Natural killer cell treated with Interleukin-12 subunit alpha and Interleukin-12 subunit beta and Interleukin-15 and Interleukin-18, amount 100 ng/mL, for 72 hours (primary cell): Measurements from ENCODE around the gene MRPL34. TPM values are rescaled to one million over a fixed set of nuclear protein-coding genes. Genes with fewer than 3 reads are reported as not detected.
"Not testable (repeated sequence)": the region's sequence is repeated elsewhere in the genome, so short reads cannot be mapped to it uniquely, and the experiment has no call there.

ENCODE experiments used
- ATAC-seq, 2 donors: fragments of 150-1000 bp; cut with Tn5 transposase in 1 of 2; sonication (Bioruptor Pico), chemical (Tn5 transposase) in 1 of 2; 2 replicates each; pipeline ENCODE4 v1.10.0; 2021
- DNase-seq: peaks from one replicate; pipeline ENCODE4 v3.0.0; 2022; ENCODE audit warnings: low spot score
- H3K27ac Mint-ChIP-seq, 2 donors: 1 replicate in 1 of 2; 2 replicates in 1 of 2; pipeline ENCODE4 v1.8.0; 2022; ENCODE audit warnings: mixed read lengths in 2 of 2, mild to moderate bottlenecking in 1 of 2, moderate library complexity in 1 of 2
- H3K27me3 Mint-ChIP-seq, 2 donors: 1 replicate in 1 of 2; 2 replicates in 1 of 2; pipeline ENCODE4 v1.8.0; 2022; ENCODE audit warnings: mixed read lengths in 2 of 2
- H3K36me3 Mint-ChIP-seq: one replicate; pipeline ENCODE4 v1.8.0; 2022; ENCODE audit warnings: mixed read lengths
- H3K4me1 Mint-ChIP-seq, 2 donors: 1 replicate in 1 of 2; 2 replicates in 1 of 2; pipeline ENCODE4 v1.8.0; 2022; ENCODE audit warnings: low read depth in 2 of 2, mixed read lengths in 2 of 2, mild to moderate bottlenecking in 1 of 2
- H3K4me3 Mint-ChIP-seq: one replicate; pipeline ENCODE4 v1.8.0; 2022; ENCODE audit warnings: mixed read lengths
- H3K9me3 Mint-ChIP-seq: 2 replicates; pipeline ENCODE4 v1.8.0; 2022; ENCODE audit warnings: mixed read lengths
- total RNA-seq, 2 donors: library from RNA; stranded (reverse); gene quantifications; one replicate each; pipeline ENCODE4 v1.2.3, GENCODE V29; 2022

MRPL34 gene
- total RNA-seq, 2 donors from 2014 or later, result 61.4 to 106 TPM

DNA sequence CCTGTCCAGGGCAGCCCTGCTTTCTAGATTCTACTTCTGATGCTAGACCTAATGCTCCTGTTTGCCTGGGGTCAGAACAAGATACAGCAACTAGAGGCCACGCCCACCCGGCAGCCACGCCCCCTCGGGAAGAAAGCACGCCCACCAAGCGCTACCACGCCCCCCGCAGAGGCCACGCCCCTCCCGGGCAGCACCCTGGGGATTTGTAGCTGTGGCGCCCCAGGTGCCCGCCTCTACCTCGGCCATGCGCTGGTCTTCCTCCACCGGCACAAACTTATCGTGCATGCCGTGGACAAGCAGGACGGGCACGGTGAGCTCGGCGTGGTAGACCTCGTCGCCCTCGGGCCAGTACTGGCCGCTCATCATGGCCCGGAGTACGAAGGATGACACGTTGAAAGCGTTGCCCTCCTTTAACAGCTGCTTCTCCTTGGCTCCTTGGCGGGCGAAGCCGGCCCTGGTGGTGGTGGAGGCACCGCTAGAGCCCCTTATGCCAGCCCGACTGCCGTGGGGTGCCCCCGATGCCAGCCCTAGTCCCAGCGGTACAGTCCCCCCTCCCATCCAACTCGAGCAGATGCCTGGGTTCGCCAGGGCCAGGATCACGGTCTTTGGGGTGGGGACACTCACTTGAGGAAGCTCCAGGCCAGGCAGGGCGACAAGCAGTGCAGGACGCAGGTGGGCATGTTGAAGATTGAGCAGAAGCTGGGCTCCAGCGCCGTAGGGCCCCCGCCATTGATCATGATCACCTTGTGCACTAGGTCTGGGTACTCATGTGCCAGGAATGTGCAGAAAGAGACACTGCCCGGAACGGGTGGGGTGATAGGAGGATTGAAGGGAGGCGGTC, 11.4 kb upstream of the MRPL34 start:
- Mint-ChIP-seq H3K4me3 (no peak overlapping the region), H3K9me3 (no peaks in the 10 kb centered on the region), H3K36me3 (no peaks in the 10 kb centered on the region), H3K4me1 (peaks cover 0 to 4% of the 10 kb centered on the region in 2 donors), H3K27me3 (no peaks in the 10 kb centered on the region), H3K27ac (no peak overlapping the region)
- ATAC-seq (no peak), DNase-seq (peak; percentile 63)

DNA sequence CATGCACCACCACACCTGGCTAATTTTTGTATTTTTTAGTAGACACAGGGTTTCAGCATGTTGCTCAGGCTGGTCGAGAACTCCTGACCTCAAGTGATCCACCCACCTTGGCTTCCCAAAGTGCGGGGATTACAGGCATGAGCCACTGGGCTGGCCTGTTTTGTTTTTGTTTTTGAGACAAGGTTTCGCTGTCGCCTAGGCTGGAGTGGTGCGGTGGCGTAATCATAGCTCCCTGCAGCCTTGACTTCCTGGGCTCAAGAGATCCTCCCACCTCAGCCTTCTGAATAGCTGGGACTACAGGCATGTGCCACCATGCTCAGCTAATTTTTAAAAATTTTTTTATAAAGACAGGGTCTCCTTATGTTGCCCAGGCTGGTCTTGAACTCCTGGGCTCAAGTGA, 10.1 kb upstream of the MRPL34 start:
- not testable (repeated sequence) for H3K9me3 Mint-ChIP-seq, H3K27ac Mint-ChIP-seq, H3K27me3 Mint-ChIP-seq, DNase-seq, ATAC-seq, H3K36me3 Mint-ChIP-seq, H3K4me1 Mint-ChIP-seq, H3K4me3 Mint-ChIP-seq

DNA sequence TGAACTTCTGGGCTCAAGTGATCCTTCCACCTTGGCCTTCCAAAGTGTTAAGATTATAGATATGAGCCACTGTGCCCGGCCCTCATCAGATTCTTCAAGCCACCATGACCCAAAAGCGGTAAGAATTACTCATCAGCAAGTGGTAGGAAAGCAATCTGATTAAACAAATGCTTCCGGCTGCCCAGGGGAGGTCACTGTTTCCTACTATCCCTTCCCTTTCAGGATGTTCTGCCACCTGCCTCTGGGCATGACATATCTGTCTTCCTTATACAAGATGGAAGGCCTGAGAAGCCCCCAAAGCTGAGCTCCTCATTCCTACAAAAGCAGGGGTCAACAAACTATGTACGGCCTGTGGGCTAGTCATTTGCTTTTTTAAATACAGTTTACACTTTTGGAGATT, 9.4 kb upstream of the MRPL34 start:
- H3K27ac Mint-ChIP-seq, result no peak overlapping the region
- H3K9me3 Mint-ChIP-seq, result no peaks in the 10 kb centered on the region
- DNase-seq (no peak), ATAC-seq (no peak)
- no peak overlapping the region for H3K4me3 Mint-ChIP-seq
- H3K36me3 Mint-ChIP-seq, result no peaks in the 10 kb centered on the region
- no peaks in the 10 kb centered on the region for H3K27me3 Mint-ChIP-seq
- peaks cover 0 to 4% of the 10 kb centered on the region in 2 donors for H3K4me1 Mint-ChIP-seq

DNA sequence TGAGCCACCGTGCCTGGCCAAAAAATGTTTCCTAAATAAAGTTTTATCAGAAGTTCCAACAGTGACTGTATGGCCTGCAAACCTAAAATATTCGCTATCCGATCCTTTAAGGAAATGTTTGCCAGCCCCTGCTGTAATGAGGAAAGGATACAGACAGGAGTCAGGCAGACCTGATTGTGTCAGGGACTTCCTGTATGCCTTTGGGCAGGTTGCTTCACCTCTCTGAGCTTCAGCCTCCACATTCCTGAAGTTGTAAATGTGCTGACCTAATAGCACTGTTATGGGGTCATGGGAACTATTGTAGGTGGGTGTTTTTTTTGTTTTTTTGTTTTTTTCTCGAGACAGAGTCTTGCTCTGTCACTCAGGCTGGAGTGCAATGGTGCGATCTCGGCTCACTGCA, 8.7 kb upstream of the MRPL34 start:
- Mint-ChIP-seq H3K9me3 (no peaks in the 10 kb centered on the region), H3K27me3 (no peaks in the 10 kb centered on the region)
- no peak for ATAC-seq

DNA sequence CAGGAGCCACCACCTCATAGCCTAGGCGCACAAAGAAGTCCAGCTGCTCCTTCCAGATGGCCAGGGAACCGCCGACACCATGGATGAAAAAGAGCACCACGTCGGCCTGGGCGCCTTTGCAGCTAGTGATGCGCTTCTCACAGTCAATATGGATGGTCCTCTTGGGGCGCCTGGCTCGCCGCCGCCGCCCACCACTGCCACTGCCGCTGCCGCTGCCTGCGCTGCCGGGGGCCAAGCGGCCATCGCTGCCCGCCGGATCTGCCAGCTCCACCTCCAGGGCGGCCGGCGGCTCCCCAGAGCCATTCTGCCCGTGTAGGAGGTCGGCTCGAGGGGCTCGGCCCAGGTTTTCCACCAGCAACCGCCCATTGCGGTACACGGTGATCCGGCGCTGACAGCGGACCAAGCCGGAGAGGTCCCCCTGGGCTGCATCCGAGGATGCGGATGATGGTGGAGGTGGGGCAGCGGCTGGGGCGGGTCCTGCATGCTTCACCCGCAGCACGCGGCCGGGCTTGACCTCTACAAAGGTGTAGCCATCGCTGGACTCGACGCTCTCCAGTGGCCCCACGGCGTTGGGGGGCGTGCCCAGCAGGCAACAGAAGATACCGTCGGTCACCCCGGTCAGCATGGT, 4.6 kb upstream of the MRPL34 start:
- peaks cover 15 to 20% of the 10 kb centered on the region in 2 donors for H3K4me1 Mint-ChIP-seq
- no peaks in the 10 kb centered on the region for H3K27me3 Mint-ChIP-seq
- no peaks in the 10 kb centered on the region for H3K36me3 Mint-ChIP-seq
- H3K9me3 Mint-ChIP-seq, result no peaks in the 10 kb centered on the region
- H3K4me3 Mint-ChIP-seq, result peak overlapping the region; percentile 62
- DNase-seq (no peak), ATAC-seq (no peak)
- H3K27ac Mint-ChIP-seq, result no peak overlapping the region

More for the DNA sequence above, 8.7 kb upstream of the MRPL34 start:
- no peaks in the 10 kb centered on the region for H3K36me3 Mint-ChIP-seq
- DNase-seq, result no peak
- H3K27ac Mint-ChIP-seq, result no peak overlapping the region
- H3K4me1 Mint-ChIP-seq, result peaks cover 2 to 7% of the 10 kb centered on the region in 2 donors
- H3K4me3 Mint-ChIP-seq, result no peak overlapping the region

DNA sequence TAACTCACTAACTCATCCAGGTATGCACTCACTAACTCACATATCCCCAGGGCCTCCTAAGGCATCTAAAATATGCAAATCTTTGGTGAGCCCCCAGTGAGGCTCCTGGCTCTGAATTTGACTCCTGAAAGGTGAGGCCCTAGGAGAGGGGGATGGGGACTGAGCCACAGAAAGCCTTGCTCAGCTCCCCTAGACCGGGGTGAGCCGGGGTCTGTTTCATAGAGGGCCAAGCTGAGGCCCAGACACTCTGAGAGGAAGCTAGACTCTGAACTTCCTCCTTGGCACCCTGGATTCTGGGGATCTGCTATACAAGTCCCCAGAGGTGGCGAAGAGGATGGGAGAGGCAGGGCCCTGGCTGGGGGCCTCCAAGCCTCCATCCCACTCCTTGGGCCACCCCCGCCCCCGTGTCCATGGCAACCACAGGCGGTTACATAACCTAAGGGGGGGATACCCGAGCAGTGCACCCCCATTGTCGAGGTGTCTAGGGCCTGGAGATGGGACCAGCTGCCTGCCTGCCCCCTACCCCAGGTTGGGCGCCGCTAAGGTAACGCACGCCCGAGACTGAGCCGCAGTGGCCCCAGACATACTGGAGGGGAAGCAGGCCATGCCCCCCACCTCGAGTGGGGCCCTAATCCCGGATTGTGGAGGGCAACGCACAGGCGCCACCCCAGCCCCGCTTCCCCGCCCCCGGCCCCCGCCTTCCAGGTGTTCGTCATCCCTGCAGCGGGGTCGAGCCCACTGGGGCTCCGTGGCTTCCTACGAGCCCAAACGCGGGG, 3.1 kb upstream of the MRPL34 start:
- no peaks in the 10 kb centered on the region for H3K36me3 Mint-ChIP-seq
- H3K27me3 Mint-ChIP-seq, result no peaks in the 10 kb centered on the region
- DNase-seq (no peak), ATAC-seq (no peak)
- no peaks in the 10 kb centered on the region for H3K9me3 Mint-ChIP-seq
- peak overlapping the region; percentile 55 for H3K4me3 Mint-ChIP-seq
- peaks cover 17 to 21% of the 10 kb centered on the region in 2 donors for H3K4me1 Mint-ChIP-seq
- H3K27ac Mint-ChIP-seq, result peak overlapping the region in 1 of 2 donors; percentile 17

DNA sequence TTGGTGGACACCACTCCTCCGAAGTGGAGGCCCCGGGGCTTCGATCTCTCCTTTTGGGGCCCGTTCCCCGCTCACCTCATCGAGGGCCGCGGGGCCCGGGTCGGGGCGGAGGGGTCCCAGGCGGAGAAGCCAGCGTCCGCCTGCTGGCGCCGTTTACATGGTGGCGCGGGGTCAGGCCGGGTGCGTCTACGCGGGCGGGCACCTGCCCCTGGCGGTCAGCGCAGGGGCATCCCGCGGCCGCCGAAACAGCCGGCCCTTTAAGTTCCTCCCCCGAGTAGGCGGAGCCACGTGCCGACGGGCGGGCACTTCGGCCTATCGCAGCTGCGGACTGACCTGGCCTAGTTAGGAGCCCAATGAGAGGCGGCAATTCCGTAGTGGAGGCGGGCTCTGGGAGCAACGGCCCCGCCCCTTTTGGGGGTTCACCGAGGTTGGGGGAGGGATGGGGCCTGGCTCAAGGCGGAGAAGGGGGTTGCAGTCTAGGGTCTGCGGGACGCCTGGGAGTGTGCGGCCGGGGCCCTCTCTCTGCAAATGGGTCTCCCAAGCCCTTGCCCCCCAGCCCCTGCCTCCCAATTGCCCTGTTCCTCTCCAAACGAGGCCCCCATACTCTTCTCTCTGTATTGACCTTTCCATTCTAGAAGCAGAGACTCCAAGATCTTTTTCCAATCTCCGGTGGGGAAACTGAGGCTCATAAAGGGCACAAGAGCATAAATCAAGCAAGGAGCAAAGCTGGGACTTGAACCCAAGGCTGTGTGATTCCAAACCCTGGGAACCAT, 2.3 kb upstream of the MRPL34 start, which contains the start of gene ABHD8:
ABHD8 (minus strand) TSS at position 259 of the 773 bp plus-strand sequence. CDS start 1,809 bp downstream, outside the sequence.
- peak; percentile 84 to 88 for ATAC-seq
- peak; percentile 97 for DNase-seq
- Mint-ChIP-seq H3K27ac (peak within 1 kb of the TSS; percentile 48 to 82), H3K9me3 (no peaks in the 10 kb centered on the region), H3K27me3 (no peaks in the 10 kb centered on the region), H3K4me3 (peak within 1 kb of the TSS; percentile 65), H3K36me3 (no peaks in the 10 kb centered on the region), H3K4me1 (peaks cover 22 to 26% of the 10 kb centered on the region in 2 donors)

DNA sequence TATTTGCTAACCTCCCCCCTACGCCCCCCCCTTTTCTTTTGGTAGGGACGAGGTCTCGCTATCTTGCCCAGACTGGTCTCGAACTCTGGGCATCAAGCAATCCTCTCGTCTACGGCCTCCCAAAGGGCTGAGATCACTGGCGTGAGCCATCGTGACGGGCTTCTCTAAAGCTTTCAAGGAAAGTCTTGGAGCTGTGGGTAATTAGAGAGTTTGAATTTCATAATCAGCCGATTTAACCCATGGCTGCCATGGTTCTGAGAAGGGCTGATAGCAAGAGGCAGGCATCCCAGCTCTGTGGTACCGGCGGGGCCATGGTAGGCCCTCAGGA, 1.8 kb upstream of the MRPL34 start:
- peak overlapping the region; percentile 48 to 82 for H3K27ac Mint-ChIP-seq
- H3K4me1 Mint-ChIP-seq, result peaks cover 24 to 26% of the 10 kb centered on the region in 2 donors
- H3K9me3 Mint-ChIP-seq, result no peaks in the 10 kb centered on the region
- DNase-seq (no peak), ATAC-seq (no peak)
- H3K4me3 Mint-ChIP-seq, result peak overlapping the region; percentile 65
- no peaks in the 10 kb centered on the region for H3K36me3 Mint-ChIP-seq
- H3K27me3 Mint-ChIP-seq, result no peaks in the 10 kb centered on the region

DNA sequence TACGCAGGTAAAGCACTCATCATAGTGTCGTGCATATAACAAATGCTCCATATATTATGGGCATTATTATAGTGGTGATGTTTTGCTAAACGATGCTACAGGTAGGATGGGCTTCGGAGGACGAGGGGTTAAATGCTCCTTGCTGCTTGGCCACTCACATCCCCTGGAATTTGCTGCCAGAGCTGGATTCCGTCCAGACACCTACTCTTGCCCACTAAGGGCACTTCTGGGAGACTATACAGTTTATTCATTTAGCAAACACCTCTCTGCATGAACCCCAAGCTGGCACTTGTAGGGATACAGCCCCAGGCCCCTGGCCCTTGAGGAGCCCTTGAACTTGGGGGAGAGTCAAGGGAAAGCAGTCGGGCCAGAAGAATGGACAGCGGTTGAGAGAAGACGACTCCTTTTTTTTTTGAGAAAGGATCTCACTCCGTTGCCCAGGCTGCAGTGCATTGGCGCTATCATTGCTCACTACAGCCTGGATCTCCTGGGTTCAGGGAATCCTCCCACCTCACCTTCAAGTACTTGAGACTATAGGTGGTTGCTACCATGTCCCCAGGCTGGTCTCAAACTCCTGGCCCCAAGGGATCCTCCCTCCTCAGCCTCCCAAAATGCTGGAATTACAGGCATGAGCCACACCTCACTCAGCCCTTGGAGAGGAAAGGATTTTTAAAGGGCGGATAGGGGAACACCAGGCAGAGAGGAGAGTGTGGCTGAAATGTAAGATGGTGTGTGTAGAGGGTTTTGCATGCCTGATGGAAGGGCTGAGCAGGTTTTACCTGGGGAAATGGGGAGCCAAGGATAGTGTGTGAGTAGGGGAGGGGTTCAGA, 1.1 kb upstream of the MRPL34 start:
- no peak for DNase-seq
- Mint-ChIP-seq H3K4me1 (peaks cover 30 to 32% of the 10 kb centered on the region in 2 donors), H3K27me3 (no peaks in the 10 kb centered on the region), H3K27ac (peak overlapping the region; percentile 72 to 82), H3K4me3 (peak overlapping the region; percentile 78), H3K36me3 (no peaks in the 10 kb centered on the region), H3K9me3 (no peaks in the 10 kb centered on the region)
- no peak for ATAC-seq

DNA sequence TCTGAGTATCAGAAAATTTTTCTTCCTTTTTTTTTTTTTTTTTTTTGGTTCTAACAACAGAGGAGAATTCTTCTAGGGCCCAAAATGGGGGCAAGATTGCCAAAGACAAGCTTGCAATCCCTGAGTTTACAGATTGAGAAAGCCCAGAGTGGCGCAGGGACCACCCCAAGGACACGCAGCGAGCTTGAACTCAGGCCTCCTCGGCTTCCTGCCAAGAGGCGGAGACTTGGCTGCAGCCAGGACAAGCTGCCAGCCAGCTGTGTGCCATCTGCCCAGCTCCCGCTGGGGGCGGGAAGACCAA, 506 bp upstream of the MRPL34 start:
- peaks cover 33 to 34% of the 10 kb centered on the region in 2 donors for H3K4me1 Mint-ChIP-seq
- no peak for DNase-seq

DNA sequence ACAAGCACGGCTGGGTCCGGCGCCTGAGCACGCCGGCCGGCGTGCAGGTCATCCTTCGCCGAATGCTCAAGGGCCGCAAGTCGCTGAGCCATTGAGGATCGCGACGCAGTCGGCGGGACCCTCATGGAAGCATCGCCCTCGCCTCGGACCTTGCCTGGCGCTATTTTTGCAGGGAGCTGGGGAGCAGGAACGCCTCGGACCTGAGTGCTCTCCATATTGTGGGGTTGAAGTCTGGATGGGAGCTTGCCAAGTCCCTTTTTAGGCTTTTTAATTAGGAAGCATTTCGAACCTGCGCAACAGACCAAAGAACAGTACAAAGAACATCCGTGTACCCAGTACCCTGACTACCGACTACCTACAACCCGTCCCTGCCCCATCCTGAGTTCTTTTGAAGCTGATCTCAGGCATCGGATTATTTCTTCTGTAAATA, 628 bp downstream of the MRPL34 start:
- H3K27me3 Mint-ChIP-seq, result no peaks in the 10 kb centered on the region
- H3K27ac Mint-ChIP-seq, result peak overlapping the region in 1 of 2 donors; percentile 82
- DNase-seq (no peak), ATAC-seq (no peak)
- peaks cover 40% of the 10 kb centered on the region in 2 donors for H3K4me1 Mint-ChIP-seq
- H3K4me3 Mint-ChIP-seq, result peak overlapping the region; percentile 78
- no peaks in the 10 kb centered on the region for H3K36me3 Mint-ChIP-seq
- H3K9me3 Mint-ChIP-seq, result no peaks in the 10 kb centered on the region

More for the DNA sequence above, 506 bp upstream of the MRPL34 start:
- H3K36me3 Mint-ChIP-seq, result no peaks in the 10 kb centered on the region
- no peaks in the 10 kb centered on the region for H3K9me3 Mint-ChIP-seq
- peak overlapping the region; percentile 78 for H3K4me3 Mint-ChIP-seq
- ATAC-seq, result no peak
- no peaks in the 10 kb centered on the region for H3K27me3 Mint-ChIP-seq
- H3K27ac Mint-ChIP-seq, result peak overlapping the region; percentile 72 to 82

DNA sequence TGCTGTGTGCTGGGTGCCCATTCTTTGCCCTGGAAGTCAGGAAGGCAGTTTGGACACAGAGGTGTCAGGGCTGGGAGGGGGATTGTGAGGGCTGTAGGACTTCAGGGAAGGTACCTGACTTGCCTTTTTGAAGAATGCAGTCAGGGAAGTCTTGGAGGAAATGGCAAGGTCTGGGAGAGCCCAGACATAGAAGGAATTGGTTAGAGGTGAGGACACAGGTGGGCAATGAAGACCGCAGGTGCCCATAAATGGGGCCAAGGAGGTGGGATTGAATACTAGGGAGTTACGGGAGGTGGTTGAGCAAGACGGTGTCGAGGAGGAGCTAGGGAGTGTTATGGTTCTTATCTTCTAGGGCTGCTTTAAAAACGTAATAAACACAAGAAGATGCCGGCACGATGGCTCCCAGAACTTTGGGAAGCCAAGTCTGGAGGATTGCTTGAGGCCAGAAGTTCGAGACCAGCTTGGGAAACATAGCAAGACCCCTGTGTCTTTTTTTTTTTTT, 2.3 kb downstream of the MRPL34 start:
- Mint-ChIP-seq H3K9me3 (no peaks in the 10 kb centered on the region), H3K4me3 (peak overlapping the region; percentile 49), H3K27me3 (no peaks in the 10 kb centered on the region), H3K36me3 (no peaks in the 10 kb centered on the region), H3K4me1 (peaks cover 39% of the 10 kb centered on the region in 2 donors), H3K27ac (peak overlapping the region; percentile 15 to 30)
- DNase-seq (no peak), ATAC-seq (no peak)
